ENCODE results near the gene PDHA2. TPM values are rescaled to one million over a fixed set of nuclear protein-coding genes. Genes with fewer than 3 reads are reported as not detected.

Gene PDHA2
- total and polyA plus RNA-seq, 2 donors (not counting 1 experiment from before 2014, with no cell fraction given), result not detected

DNA sequence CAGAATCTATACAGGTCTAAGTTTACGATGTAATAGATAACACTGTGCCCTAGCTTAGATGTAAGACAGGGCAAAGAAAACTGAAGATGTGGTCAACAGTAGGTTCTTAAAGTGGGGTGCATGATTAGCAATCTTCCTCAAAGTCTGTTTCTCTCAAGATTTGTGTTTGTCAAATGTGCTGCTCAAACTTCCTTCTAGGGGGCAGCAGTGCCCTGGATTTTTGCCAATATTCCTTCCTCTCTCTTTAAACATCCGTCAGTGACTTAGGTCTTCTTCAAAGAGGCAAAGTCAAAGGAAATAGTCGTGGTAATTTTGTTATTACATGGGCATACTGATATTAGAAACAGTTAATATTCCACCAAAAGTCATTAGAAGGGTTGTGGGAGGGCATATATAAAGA lies 4.2 kb upstream of the PDHA2 start:
- H3K27me3 Mint-ChIP-seq, result no peaks in the 10 kb centered on the region
- TF ChIP-seq EZH2 (IDR thresholded peaks at IDR 0.05; ENCODE audit: borderline replicate concordance, insufficient read depth, low read depth, low read length, poor library complexity, severe bottlenecking), result no peak
- TF ChIP-seq, protein P1, sequence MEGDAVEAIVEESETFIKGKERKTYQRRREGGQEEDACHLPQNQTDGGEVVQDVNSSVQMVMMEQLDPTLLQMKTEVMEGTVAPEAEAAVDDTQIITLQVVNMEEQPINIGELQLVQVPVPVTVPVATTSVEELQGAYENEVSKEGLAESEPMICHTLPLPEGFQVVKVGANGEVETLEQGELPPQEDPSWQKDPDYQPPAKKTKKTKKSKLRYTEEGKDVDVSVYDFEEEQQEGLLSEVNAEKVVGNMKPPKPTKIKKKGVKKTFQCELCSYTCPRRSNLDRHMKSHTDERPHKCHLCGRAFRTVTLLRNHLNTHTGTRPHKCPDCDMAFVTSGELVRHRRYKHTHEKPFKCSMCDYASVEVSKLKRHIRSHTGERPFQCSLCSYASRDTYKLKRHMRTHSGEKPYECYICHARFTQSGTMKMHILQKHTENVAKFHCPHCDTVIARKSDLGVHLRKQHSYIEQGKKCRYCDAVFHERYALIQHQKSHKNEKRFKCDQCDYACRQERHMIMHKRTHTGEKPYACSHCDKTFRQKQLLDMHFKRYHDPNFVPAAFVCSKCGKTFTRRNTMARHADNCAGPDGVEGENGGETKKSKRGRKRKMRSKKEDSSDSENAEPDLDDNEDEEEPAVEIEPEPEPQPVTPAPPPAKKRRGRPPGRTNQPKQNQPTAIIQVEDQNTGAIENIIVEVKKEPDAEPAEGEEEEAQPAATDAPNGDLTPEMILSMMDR (IDR thresholded peaks at IDR 0.05), result no peak
- Histone ChIP-seq H3K79me2 (ENCODE audit: control insufficient read depth, insufficient read depth, low read length) (no peaks in the 10 kb centered on the region), H3K4me1 (ENCODE audit: control insufficient read depth in 2 of 2, insufficient read depth in 2 of 2, low read length in 2 of 2) (no peaks in the 10 kb centered on the region), H3K36me3 (replicated peaks in 1 of 2; ENCODE audit: control extremely low read depth in 1 of 2, control insufficient read depth in 1 of 2, extremely low read depth in 1 of 2, insufficient read depth in 2 of 2, low read length in 1 of 2) (no peaks in the 10 kb centered on the region), H3K27ac (ENCODE audit: low read length in 2 of 2) (no peak overlapping the region), H3K4me2 (replicated peaks; ENCODE audit: low read depth, low read length, poor library complexity, severe bottlenecking) (no peak overlapping the region), H3K9me3 (ENCODE audit: control extremely low read depth in 1 of 3, control insufficient read depth in 2 of 3, insufficient read depth in 1 of 3, low read length in 2 of 3) (peaks cover 0 to 10% (median 0%) of the 10 kb centered on the region in 3 donors), H3K9ac (ENCODE audit: low read length) (no peak overlapping the region), H3K27me3 (replicated peaks in 1 of 4; ENCODE audit: control extremely low read depth in 1 of 4, control insufficient read depth in 3 of 4, insufficient read depth in 4 of 4, low read length in 3 of 4) (no peaks in the 10 kb centered on the region), H4K20me1 (ENCODE audit: control insufficient read depth, insufficient read depth, low read length, poor library complexity, severe bottlenecking) (no peaks in the 10 kb centered on the region), H2AFZ (ENCODE audit: insufficient read depth, low read depth, low read length, poor library complexity, severe bottlenecking) (no peak overlapping the region), H3K4me3 (ENCODE audit: control extremely low read depth in 1 of 5, extremely low read depth in 1 of 5, insufficient read depth in 1 of 5, low read depth in 2 of 5, low read length in 4 of 5) (no peak overlapping the region)
- no peaks in the 10 kb centered on the region for H3K4me1 Mint-ChIP-seq
- DNase-seq (no peak), ATAC-seq (ENCODE audit: low read depth) (no peak)
- intact Hi-C loops (cut with micrococcal nuclease), result no loop called here
- peaks cover 1% of the 10 kb centered on the region for H3K9me3 Mint-ChIP-seq (ENCODE audit: insufficient read depth)
- ChIA-PET POLR2A (no interaction called here), CTCF (no interaction called here)
- no peak overlapping the region for H3K4me3 Mint-ChIP-seq
- no CpG with 5 or more reads among the region's 3 CpGs for WGBS (ENCODE audit: insufficient coverage)
- H3K27ac Mint-ChIP-seq, result no peak overlapping the region

GRCh38 chr4:95838192-95838591 lies 1.7 kb upstream of the PDHA2 start:
- H3K79me2 ChIP-seq (ENCODE audit: control insufficient read depth, insufficient read depth, low read length), result no peaks in the 10 kb centered on the region
- no peak overlapping the region for H3K9ac ChIP-seq (ENCODE audit: low read length)
- no peak overlapping the region for H3K4me2 ChIP-seq (replicated peaks; ENCODE audit: low read depth, low read length, poor library complexity, severe bottlenecking)
- H3K36me3 ChIP-seq (replicated peaks in 1 of 2; ENCODE audit: control extremely low read depth in 1 of 2, control insufficient read depth in 1 of 2, extremely low read depth in 1 of 2, insufficient read depth in 2 of 2, low read length in 1 of 2), result no peaks in the 10 kb centered on the region
- ChIA-PET CTCF (no interaction called here), POLR2A (no interaction called here)
- Mint-ChIP-seq H3K27ac (no peak overlapping the region), H3K9me3 (ENCODE audit: insufficient read depth) (peaks cover 1% of the 10 kb centered on the region), H3K27me3 (no peaks in the 10 kb centered on the region), H3K4me3 (no peak overlapping the region), H3K4me1 (no peaks in the 10 kb centered on the region)
- H3K27me3 ChIP-seq (replicated peaks in 1 of 4; ENCODE audit: control extremely low read depth in 1 of 4, control insufficient read depth in 3 of 4, insufficient read depth in 4 of 4, low read length in 3 of 4), result no peaks in the 10 kb centered on the region
- no peak for ATAC-seq (ENCODE audit: low read depth)
- H4K20me1 ChIP-seq (ENCODE audit: control insufficient read depth, insufficient read depth, low read length, poor library complexity, severe bottlenecking), result no peaks in the 10 kb centered on the region
- no peak for TF ChIP-seq EZH2 (IDR thresholded peaks at IDR 0.05; ENCODE audit: borderline replicate concordance, insufficient read depth, low read depth, low read length, poor library complexity, severe bottlenecking)
- DNase-seq, result no peak
- no peak overlapping the region for H3K4me3 ChIP-seq (ENCODE audit: control extremely low read depth in 1 of 5, extremely low read depth in 1 of 5, insufficient read depth in 1 of 5, low read depth in 2 of 5, low read length in 4 of 5)
- H2AFZ ChIP-seq (ENCODE audit: insufficient read depth, low read depth, low read length, poor library complexity, severe bottlenecking), result no peak overlapping the region
- peaks cover 0 to 10% (median 0%) of the 10 kb centered on the region in 3 donors for H3K9me3 ChIP-seq (ENCODE audit: control extremely low read depth in 1 of 3, control insufficient read depth in 2 of 3, insufficient read depth in 1 of 3, low read length in 2 of 3)
- H3K27ac ChIP-seq (ENCODE audit: low read length in 2 of 2), result no peak overlapping the region
- no peaks in the 10 kb centered on the region for H3K4me1 ChIP-seq (ENCODE audit: control insufficient read depth in 2 of 2, insufficient read depth in 2 of 2, low read length in 2 of 2)
- intact Hi-C loops (cut with micrococcal nuclease), result no loop called here
- WGBS (ENCODE audit: insufficient coverage), result 96% methylated on average over 2 of the region's 2 CpGs
